SK-N-SH treated with all-trans-retinoic acid at 6 μM for 48 hours (cell line): Measurements from ENCODE around the gene MAP1A.

Experiments
- ATAC-seq: fragments of 200-7000 bp; cut with Tn5 transposase; 3 replicates; pipeline ENCODE4 v1.9.1; 2020; ENCODE audit warnings: mild to moderate bottlenecking, moderate library complexity
- ARNTL ChIP-seq: fragments of 450-650 bp; formaldehyde crosslinking; IDR thresholded peaks from 2 replicates; pipeline ENCODE4 v1.5.0; 2020; ENCODE audit warnings: low read depth, mild to moderate bottlenecking, moderate library complexity, borderline replicate concordance
- BACH2 ChIP-seq: fragments of 250-450 bp; sonication (Bioruptor Pico); IDR thresholded peaks from 2 replicates; pipeline ENCODE4 v1.9.0; 2021; ENCODE audit warnings: mild to moderate bottlenecking, borderline replicate concordance
- CREB5 ChIP-seq: fragments of 250-450 bp; sonication (Bioruptor Pico); IDR thresholded peaks from 2 replicates; pipeline ENCODE4 v1.5.1; 2020; ENCODE audit warnings: low read depth, mild to moderate bottlenecking, moderate library complexity
- CSDC2 ChIP-seq: fragments of 250-450 bp; sonication (Bioruptor Pico); IDR thresholded peaks from 2 replicates; pipeline ENCODE4 v1.5.0; 2020; ENCODE audit warnings: mild to moderate bottlenecking, moderate library complexity
- CSRNP3 ChIP-seq: fragments of 250-450 bp; sonication (Bioruptor Pico); IDR thresholded peaks from 2 replicates; pipeline ENCODE4 v1.5.1; 2021; ENCODE audit warnings: mild to moderate bottlenecking, moderate library complexity
- ESRRG ChIP-seq: fragments of 250-450 bp; sonication (Bioruptor Pico); IDR thresholded peaks from 2 replicates; pipeline ENCODE4 v1.6.1; 2021; ENCODE audit warnings: mild to moderate bottlenecking
- GLIS3 ChIP-seq: fragments of 250-450 bp; sonication (Bioruptor Pico); IDR thresholded peaks from 2 replicates; pipeline ENCODE4 v1.5.0; 2020; ENCODE audit warnings: mild to moderate bottlenecking, moderate library complexity
- ISL1 ChIP-seq: fragments of 250-450 bp; sonication (Bioruptor Pico); IDR thresholded peaks from 2 replicates; pipeline ENCODE4 v2.1.2; 2022; ENCODE audit warnings: mild to moderate bottlenecking, moderate library complexity
- OSR1 ChIP-seq: fragments of 250-450 bp; sonication (Bioruptor Pico); IDR thresholded peaks from 2 replicates; pipeline ENCODE4 v1.8.0; 2022; ENCODE audit warnings: moderate library complexity, mild to moderate bottlenecking, inconsistent platforms
- PATZ1 ChIP-seq: fragments of 250-450 bp; sonication (Bioruptor Pico); IDR thresholded peaks from 2 replicates; pipeline ENCODE4 v1.8.0; 2020; ENCODE audit warnings: mild to moderate bottlenecking, moderate library complexity, borderline replicate concordance
- POU6F1 ChIP-seq: fragments of 250-450 bp; sonication (Bioruptor Pico); IDR thresholded peaks from 2 replicates; pipeline ENCODE4 v1.8.0; 2021; ENCODE audit warnings: low read depth, mild to moderate bottlenecking, moderate library complexity, borderline replicate concordance
- SNAI2 ChIP-seq: fragments of 250-450 bp; sonication (Bioruptor Pico); IDR thresholded peaks from 2 replicates; pipeline ENCODE4 v1.5.0; 2020; ENCODE audit warnings: mild to moderate bottlenecking, moderate library complexity
- TCF4 ChIP-seq: fragments of 250-450 bp; sonication (Bioruptor Pico); IDR thresholded peaks from 2 replicates; pipeline ENCODE4 v1.8.0; 2021; ENCODE audit warnings: mild to moderate bottlenecking, moderate library complexity, borderline replicate concordance
- TOX ChIP-seq: fragments of 250-450 bp; sonication (Bioruptor Pico); IDR thresholded peaks from 2 replicates; pipeline ENCODE4 v1.8.0; 2021; ENCODE audit warnings: mild to moderate bottlenecking, moderate library complexity, borderline replicate concordance
- TSHZ2 ChIP-seq: fragments of 250-450 bp; sonication (Bioruptor Pico); IDR thresholded peaks from 2 replicates; pipeline ENCODE4 v1.5.0; 2020; ENCODE audit warnings: mild to moderate bottlenecking, moderate library complexity
- ZC3H10 ChIP-seq: fragments of 250-450 bp; sonication (Bioruptor Pico); IDR thresholded peaks from 2 replicates; pipeline ENCODE4 v1.5.1; 2021; ENCODE audit warnings: mild to moderate bottlenecking, moderate library complexity
- ZFP3 ChIP-seq: fragments of 250-450 bp; sonication (Bioruptor Pico); IDR thresholded peaks from 2 replicates; pipeline ENCODE4 v1.5.0; 2020; ENCODE audit warnings: mild to moderate bottlenecking, moderate library complexity
- ZFP30 ChIP-seq: fragments of 450-650 bp; formaldehyde crosslinking; IDR thresholded peaks from 2 replicates; pipeline ENCODE4 v1.5.0; 2022; ENCODE audit warnings: mild to moderate bottlenecking, moderate library complexity
- ZNF565 ChIP-seq: fragments of 450-650 bp; formaldehyde crosslinking; conservative IDR thresholded peaks from 2 replicates; pipeline ENCODE4 v1.5.0; 2020; ENCODE audit warnings: low read depth, mild to moderate bottlenecking, moderate library complexity
- ZNF70 ChIP-seq: fragments of 450-650 bp; formaldehyde crosslinking; IDR thresholded peaks from 2 replicates; pipeline ENCODE4 v1.5.0; 2020; ENCODE audit warnings: mild to moderate bottlenecking, moderate library complexity
- ZNF8 ChIP-seq: fragments of 450-650 bp; formaldehyde crosslinking; IDR thresholded peaks from 2 replicates; pipeline ENCODE4 v1.5.0; 2020; ENCODE audit warnings: mild to moderate bottlenecking, moderate library complexity

The MAP1A gene

GRCh38 chr15:43538091-43538490 is 20.7 kb downstream of the MAP1A start (continued):
- TF ChIP-seq CREB5 (CRISPR knock-in tag) (no peak), BACH2 (no peak), ESRRG (no peak), CSRNP3 (CRISPR knock-in tag) (no peak), ZNF565 (CRISPR knock-in tag) (no peak), POU6F1 (CRISPR knock-in tag) (no peak)
- TF ChIP-seq, all 23 proteins: peak for 0

GRCh38 chr15:43541785-43542184 is 24.4 kb downstream of the MAP1A start:
- ATAC-seq = no peak
- TF ChIP-seq ZFP3 = no peak
- TF ChIP-seq OSR1 (CRISPR knock-in tag) = no peak
- TF ChIP-seq GLIS3 (CRISPR knock-in tag) = no peak
- no peak for TF ChIP-seq CSRNP3 (CRISPR knock-in tag)
- TF ChIP-seq POU6F1 (CRISPR knock-in tag) = no peak
- TF ChIP-seq ZFP30 (CRISPR knock-in tag) = no peak
- TF ChIP-seq ZNF8 = no peak
- TF ChIP-seq ESRRG = no peak
- TF ChIP-seq ZNF565 (CRISPR knock-in tag) = no peak
- TF ChIP-seq ZNF70 = no peak
- no peak for TF ChIP-seq TSHZ2 (CRISPR knock-in tag)
- no peak for TF ChIP-seq CSDC2 (CRISPR knock-in tag)

- no peak for ATAC-seq
- TF ChIP-seq TOX (CRISPR knock-in tag) = no peak
- TF ChIP-seq TCF4 (CRISPR knock-in tag) = no peak
- no peak for TF ChIP-seq TSHZ2 (CRISPR knock-in tag)
- TF ChIP-seq ESRRG = no peak
- no peak for TF ChIP-seq BACH2
- TF ChIP-seq CSRNP3 (CRISPR knock-in tag) = no peak
- no peak for TF ChIP-seq ZNF8
- TF ChIP-seq ISL1 (CRISPR knock-in tag) = no peak
- no peak for TF ChIP-seq SNAI2
- TF ChIP-seq ZFP3 = no peak
- no peak for TF ChIP-seq PATZ1 (CRISPR knock-in tag)
- no peak for TF ChIP-seq ARNTL
- TF ChIP-seq GLIS3 (CRISPR knock-in tag) = no peak
- TF ChIP-seq ZC3H10 (CRISPR knock-in tag) = no peak
These were observed 26.9 kb downstream of the MAP1A start for GRCh38 chr15:43544266-43544665.
